HG03558 (cell line): ENCODE measurements around the gene SPAM1.
"Not testable (repeated sequence)": the region's sequence is repeated elsewhere in the genome, so short reads cannot be mapped to it uniquely, and the experiment has no call there.

Experiments
- ATAC-seq: cut with Tn5 transposase; IDR thresholded peaks from one replicate; pipeline ENCODE4 v1.9.1; 2021; ENCODE audit warnings: moderate number of reproducible peaks; ENCODE audit not compliant: unreplicated experiment; ENCODE audit errors: extremely low read depth

SPAM1 gene

GRCh38 chr7:123945938-123946337, 20.9 kb downstream of the SPAM1 start:
- ATAC-seq: no peak

- no peak for ATAC-seq
Measured at GRCh38 chr7:123948136-123948535, 23.1 kb downstream of the SPAM1 start.

- ATAC-seq: no peak
Measured at GRCh38 chr7:123958186-123958703, 33.2 kb downstream of the SPAM1 start.

GRCh38 chr7:123961771-123962170, 36.7 kb downstream of the SPAM1 start:
- no peak for ATAC-seq

GRCh38 chr7:123966936-123967335, 41.9 kb downstream of the SPAM1 start:
- no peak for ATAC-seq

- no peak for ATAC-seq
Measured at GRCh38 chr7:123972045-123972444, 47.0 kb downstream of the SPAM1 start.

- no peak for ATAC-seq
Measured at GRCh38 chr7:123972831-123973230, 47.8 kb downstream of the SPAM1 start.

GRCh38 chr7:123974326-123974908, 49.4 kb downstream of the SPAM1 start:
- no peak for ATAC-seq

- ATAC-seq: no peak
Measured at GRCh38 chr7:123975084-123975483, 50.0 kb downstream of the SPAM1 start.

- ATAC-seq: no peak
Measured at GRCh38 chr7:123977081-123977480, 52.0 kb downstream of the SPAM1 start.

GRCh38 chr7:123979876-123980275, 54.8 kb downstream of the SPAM1 start:
- ATAC-seq: no peak

- no peak for ATAC-seq
Measured at GRCh38 chr7:123987445-123987844, 62.4 kb downstream of the SPAM1 start.

- no peak for ATAC-seq
Measured at GRCh38 chr7:123992913-123993518, 68.0 kb downstream of the SPAM1 start.

- ATAC-seq: no peak
Measured at GRCh38 chr7:123993996-123994395, 69.0 kb downstream of the SPAM1 start.

GRCh38 chr7:123994449-123994848, 69.4 kb downstream of the SPAM1 start:
- no peak for ATAC-seq

- ATAC-seq: no peak
Measured at GRCh38 chr7:123995617-123996326, 70.7 kb downstream of the SPAM1 start.

GRCh38 chr7:123996327-123996625, 71.2 kb downstream of the SPAM1 start:
- ATAC-seq: no peak

- ATAC-seq: no peak
Measured at GRCh38 chr7:123998921-123999320, 73.9 kb downstream of the SPAM1 start.

- ATAC-seq: no peak
Measured at GRCh38 chr7:123999703-124000102, 74.7 kb downstream of the SPAM1 start.

- ATAC-seq: not testable (repeated sequence)
Measured at GRCh38 chr7:124008296-124008695, 83.3 kb downstream of the SPAM1 start.

- no peak for ATAC-seq
Measured at GRCh38 chr7:124009321-124009720, 84.3 kb downstream of the SPAM1 start.
